GM12878 (cell line): ENCODE data around the gene STKLD1. TPM values are rescaled to one million over a fixed set of nuclear protein-coding genes. Genes with fewer than 3 reads are reported as not detected.

Experiments used
- ATAC-seq: fragments of 200-7000 bp; cut with Tn5 transposase; 3 replicates; pipeline ENCODE4 v1.9.1; 2020; ENCODE audit warnings: mild to moderate bottlenecking, moderate library complexity
- BruUV-seq: library from RNA; stranded (reverse); fragments of 400-500 nt; replicated peaks from 2 replicates; lab custom pipeline; 2021; lab: Mats Ljungman, UMichigan
- CTCF ChIA-PET: fragments of 300-600 bp; sonication (Branson Sonifier 250); formaldehyde crosslinking; extraction: SDS; loops from one replicate; lab custom pipeline; 2021; ENCODE audit warnings: inconsistent platforms; lab: Yijun Ruan, JAX
- POLR2A ChIA-PET: fragments of 350-600 bp; formaldehyde crosslinking; extraction: SDS; loops from one replicate; lab custom pipeline; 2021; ENCODE audit warnings: inconsistent platforms; lab: Charles Lee
- RAD21 ChIA-PET: fragments of 300-600 bp; sonication (Branson Sonifier 250); formaldehyde crosslinking; loops from one replicate; lab custom pipeline; 2023; ENCODE audit warnings: antibody characterized with exemption; ENCODE audit not compliant: unreplicated experiment; lab: Charles Lee
- SMC1A ChIA-PET: fragments of 300-600 bp; sonication (Branson Sonifier 250); formaldehyde crosslinking; loops from one replicate; lab custom pipeline; 2023; ENCODE audit not compliant: unreplicated experiment, uncharacterized antibody; lab: Charles Lee
- DNase-seq: peaks from one replicate; pipeline ENCODE4 v3.0.0-alpha.2; 2011; ENCODE audit warnings: low read depth, low spot score
- FAIRE-seq: peaks from 3 replicates; lab custom pipeline; 2011; peaks lifted over from hg19 to GRCh38; lab: Jason Lieb, UNC
- H2AFZ ChIP-seq: 2 replicates; pipeline ENCODE4 v1.6.0; 2011; ENCODE audit warnings: low read depth, low read length, control low read depth; ENCODE audit not compliant: control insufficient read depth
- H3K27ac ChIP-seq: 2 replicates; pipeline ENCODE4 v1.5.1; 2011; ENCODE audit warnings: control low read depth; ENCODE audit not compliant: control insufficient read depth, insufficient read depth
- H3K27me3 ChIP-seq, 2 experiments: replicated peaks in 1 of 2; 2 replicates each; pipeline versions ENCODE4 v1.6.0 to v1.6.1; 2011; ENCODE audit warnings: low read length in 1 of 2; ENCODE audit not compliant: control insufficient read depth in 2 of 2, insufficient read depth in 2 of 2
- H3K36me3 ChIP-seq, 2 experiments: 2 replicates each; pipeline ENCODE4 v1.5.1; 2011; ENCODE audit warnings: low read length in 1 of 2; ENCODE audit not compliant: control insufficient read depth in 2 of 2, insufficient read depth in 2 of 2
- H3K4me1 ChIP-seq: 2 replicates; pipeline ENCODE4 v1.6.1; 2011; ENCODE audit warnings: mild to moderate bottlenecking, low read length, moderate library complexity, mixed read lengths; ENCODE audit not compliant: control insufficient read depth, insufficient read depth
- H3K4me2 ChIP-seq: 2 replicates; pipeline ENCODE4 v1.6.0; 2011; ENCODE audit warnings: control low read depth; ENCODE audit not compliant: control insufficient read depth, insufficient read depth
- H3K4me3 ChIP-seq: fragments of 200-600 bp; sonication (generic); 2 replicates; pipeline ENCODE4 v1.5.1; 2016
- H3K79me2 ChIP-seq: 2 replicates; pipeline ENCODE4 v1.6.0; 2011; ENCODE audit warnings: low read length; ENCODE audit not compliant: control insufficient read depth, insufficient read depth
- H3K9ac ChIP-seq: 2 replicates; pipeline ENCODE4 v1.8.0; 2011; ENCODE audit warnings: low read length, control low read depth, mixed read lengths; ENCODE audit not compliant: control insufficient read depth, insufficient read depth
- H3K9me3 ChIP-seq: replicated peaks from 3 replicates; pipeline ENCODE4 v1.5.1; 2011; ENCODE audit warnings: mild to moderate bottlenecking, low read length; ENCODE audit not compliant: control insufficient read depth, insufficient read depth
- H4K20me1 ChIP-seq: 2 replicates; pipeline ENCODE4 v1.6.0; 2011; ENCODE audit not compliant: control insufficient read depth, insufficient read depth
- GATAD2B ChIP-seq: fragments of 450-650 bp; conservative IDR thresholded peaks from 2 replicates; pipeline ENCODE4 v1.6.1; 2017; ENCODE audit warnings: low read depth, mild to moderate bottlenecking, moderate library complexity
- POLR2A ChIP-seq: IDR thresholded peaks from 2 replicates; pipeline ENCODE4 v1.6.1; 2011; ENCODE audit warnings: low read depth, mild to moderate bottlenecking, low read length
- SREBF2 ChIP-seq: IDR thresholded peaks from 2 replicates; pipeline ENCODE4 v1.6.1; 2012; ENCODE audit warnings: mild to moderate bottlenecking, low read length
- ZBTB33 ChIP-seq: fragments of 450-650 bp; IDR thresholded peaks from 2 replicates; pipeline ENCODE4 v1.6.1; 2017; ENCODE audit warnings: mild to moderate bottlenecking
- WGBS: methylation state at CpG from one replicate; pipeline ENCODE4 v1.1.6; 2016; ENCODE audit warnings: low lambda C conversion rate; ENCODE audit not compliant: insufficient replicate concordance, insufficient coverage; ENCODE audit errors: missing lambda C conversion rate; 5-methylcytosine and 5-hydroxymethylcytosine counted together
- in situ Hi-C: fragments of 300-500 bp; cut with MboI; formaldehyde crosslinking; loops from 9 replicates; pipeline ENCODE4 v1.14.3; 2018; ENCODE audit warnings: mixed read lengths
- intact Hi-C: fragments of 100-400 bp; cut with micrococcal nuclease; formaldehyde crosslinking; loops from one replicate; pipeline ENCODE4 v1.14.2; 2022; ENCODE audit not compliant: unreplicated experiment
- polyA plus RNA-seq, 11 experiments: library from polyadenylated mRNA; depleted of rRNA in 4 of 11; unstranded in 6 of 11; stranded (reverse) in 5 of 11; fragments of >200 nt; fragmentation: Nextera tagmentation in 4 of 11; fragmentation: Illumina TruSeq in 1 of 11; extraction: Ambion mirVana in 4 of 11; extraction: Trizol in 1 of 11; gene quantifications; 1 replicate in 1 of 11; 2 replicates in 10 of 11; pipeline versions ENCODE4 v1.2.1 to v1.2.3, GENCODE V29; 2011 to 2016; ENCODE audit warnings: inconsistent platforms in 2 of 11, missing spikeins in 2 of 11, low read depth in 1 of 11
- total RNA-seq, 4 experiments: library from RNA; depleted of rRNA in 3 of 4; stranded (reverse); fragments of >200 nt in 3 of 4; fragmentation: Illumina TruSeq in 1 of 4; extraction: Trizol in 1 of 4; gene quantifications; 2 replicates each; pipeline versions ENCODE4 v1.2.1 to v1.2.3, GENCODE V29; 2013 to 2021

The STKLD1 gene
- total and polyA plus RNA-seq, 10 of the 15 experiments (the other 5 are each of a cell fraction or from before 2014, with no cell fraction given): 0.07 to 0.40 (median 0.29) TPM; not detected in 4

GRCh38 chr9:133397895-133398294 lies 21.7 kb downstream of the STKLD1 start:
- TF ChIP-seq POLR2A (peak; percentile 41; the same call in 1 of the 2 replicates), SREBF2 (no peak)
- BruUV-seq: no TSS peak
- ATAC-seq: no peak

GRCh38 chr9:133400292-133400691 lies 24.1 kb downstream of the STKLD1 start:
- Histone ChIP-seq H3K27me3 (no peaks in the 10 kb centered on the region), H3K4me1 (no peaks in the 10 kb centered on the region), H2AFZ (no peak overlapping the region), H3K27ac (no peak overlapping the region), H3K36me3 (peaks cover 4 to 11% of the 10 kb centered on the region in 2 experiments; a peak in 3 of 4 replicates), H4K20me1 (no peaks in the 10 kb centered on the region; the same call in 1 of the 2 replicates), H3K9me3 (no peaks in the 10 kb centered on the region), H3K4me3 (no peak overlapping the region), H3K9ac (no peak overlapping the region), H3K79me2 (no peaks in the 10 kb centered on the region), H3K4me2 (no peak overlapping the region)
- WGBS: 81% methylated on average over 10 of the region's 12 CpGs
- in situ Hi-C loops: no loop called here
- ChIA-PET SMC1A (no interaction called here), CTCF (interaction anchor here (1.0 to 2.0 kb wide), 5 partner anchors 15 to 214 kb away, joined by 3 to 6 read pairs (median 5); no protein-coding TSS in a partner anchor), POLR2A (no interaction called here), RAD21 (interaction anchor here (1.0 to 1.3 kb wide), 2 partner anchors 21 to 78 kb away, joined by 3 read pairs; no protein-coding TSS in a partner anchor)
- intact Hi-C loops: no loop called here
- no peak for DNase-seq
- BruUV-seq: no TSS peak
- no peak for ATAC-seq
- TF ChIP-seq POLR2A: 0 out of 2 replicates have a peak, but pooled peaks have one; percentile 40
- no peak for TF ChIP-seq GATAD2B
- TF ChIP-seq ZBTB33: no peak
- FAIRE-seq: no peak

More at GRCh38 chr9:133397895-133398294, 21.7 kb downstream of the STKLD1 start:
- H3K27me3 ChIP-seq: no peaks in the 10 kb centered on the region
- 66% methylated on average over 9 of the region's 9 CpGs for WGBS
- no peaks in the 10 kb centered on the region for H3K79me2 ChIP-seq
- ChIA-PET POLR2A (no interaction called here), SMC1A (no interaction called here), CTCF (interaction anchor here (1.3 to 3.2 kb wide), 2 partner anchors 40 to 212 kb away, joined by 4 to 13 read pairs; no protein-coding TSS in a partner anchor), RAD21 (no interaction called here)
- FAIRE-seq (no peak), DNase-seq (no peak)
- H3K9ac ChIP-seq: no peak overlapping the region
- no peaks in the 10 kb centered on the region for H3K4me1 ChIP-seq
- no peak overlapping the region for H3K4me2 ChIP-seq
- H3K4me3 ChIP-seq: no peak overlapping the region
- no peak overlapping the region for H3K27ac ChIP-seq
- H3K9me3 ChIP-seq: no peaks in the 10 kb centered on the region
- in situ Hi-C loops: no loop called here
- intact Hi-C loops: no loop called here
- H2AFZ ChIP-seq: no peak overlapping the region
- no peaks in the 10 kb centered on the region; a peak in 1 of 4 replicates for H3K36me3 ChIP-seq
- H4K20me1 ChIP-seq: no peaks in the 10 kb centered on the region
